Activated T-helper 1 cell treated with anti-CD3 and anti-CD28 coated beads, Interleukin-12 subunit alpha, Interleukin-12 subunit beta, Interleukin-2, Interleukin-4 antibody, amounts not matched to agents 30 ng/mL and 10 ng/mL and 1 ng/mL, durations not matched to agents 14 hours and 24 hours and 36 hours (primary cell): ENCODE measurements around the gene TSHZ3. TPM values are rescaled to one million over a fixed set of nuclear protein-coding genes. Genes with fewer than 3 reads are reported as not detected.

Experiments used
- DNase-seq: peaks from one replicate; pipeline ENCODE4 v3.0.0; 2021; ENCODE audit warnings: low spot score
- H3K27ac Mint-ChIP-seq: one replicate; pipeline ENCODE4 v1.8.0; 2021; ENCODE audit warnings: mild to moderate bottlenecking, mixed read lengths
- H3K27me3 Mint-ChIP-seq: one replicate; pipeline ENCODE4 v1.8.0; 2022; ENCODE audit warnings: mild to moderate bottlenecking, moderate library complexity, mixed read lengths; ENCODE audit not compliant: insufficient read depth
- H3K36me3 Mint-ChIP-seq: one replicate; pipeline ENCODE4 v1.8.0; 2021; ENCODE audit warnings: low read depth, mixed read lengths
- H3K4me1 Mint-ChIP-seq: one replicate; pipeline ENCODE4 v1.8.0; 2021; ENCODE audit warnings: low read depth, mixed read lengths
- H3K4me3 Mint-ChIP-seq: one replicate; pipeline ENCODE4 v1.8.0; 2021; ENCODE audit warnings: mild to moderate bottlenecking, moderate library complexity, mixed read lengths
- H3K9me3 Mint-ChIP-seq: one replicate; pipeline ENCODE4 v1.8.0; 2021; ENCODE audit warnings: mixed read lengths
- intact Hi-C: fragments of 100-400 bp; cut with micrococcal nuclease; formaldehyde crosslinking; loops from one replicate; pipeline ENCODE4 v1.15.1; 2024
- total RNA-seq: library from RNA; stranded (reverse); gene quantifications from 2 replicates; pipeline ENCODE4 v1.2.3, GENCODE V29; 2022

TSHZ3 gene
- total RNA-seq, 1 donor from 2014 or later: 2.0 TPM

DNA sequence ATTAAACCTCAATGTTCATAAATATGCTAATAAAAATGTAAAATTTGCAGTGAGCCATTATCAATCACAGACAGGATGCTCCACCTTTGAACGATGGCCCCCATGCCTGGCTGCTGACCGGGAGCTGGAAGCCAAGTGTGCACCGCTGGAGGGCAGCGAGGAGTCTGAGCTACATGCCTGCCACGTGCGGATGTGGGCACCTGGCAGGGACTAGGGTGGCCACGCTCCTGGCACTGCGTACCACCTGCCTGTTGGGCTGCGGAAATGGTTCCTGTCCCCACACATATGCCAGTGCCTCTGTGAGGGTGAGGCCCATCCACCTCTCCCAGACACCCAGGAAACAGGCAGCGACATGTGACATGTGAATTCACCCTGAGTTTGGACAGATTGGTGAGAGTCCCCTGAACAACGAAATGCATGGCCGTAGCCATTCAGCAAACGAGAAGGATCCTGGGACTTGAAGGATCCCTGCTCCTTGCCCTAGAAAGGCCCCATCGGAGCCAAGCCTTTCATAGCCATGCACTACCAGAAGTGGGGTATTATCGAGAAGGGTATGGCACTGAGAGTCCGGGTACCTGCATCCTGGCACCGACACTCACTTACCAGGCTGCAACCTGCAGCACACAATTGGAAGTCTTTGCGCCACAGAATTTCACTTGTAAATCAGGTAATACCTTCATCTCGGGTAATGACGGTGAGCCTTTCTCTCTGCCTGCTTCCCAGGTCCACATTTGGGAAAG, 35.8 kb downstream of the TSHZ3 start:
- Mint-ChIP-seq H3K27me3 (no peaks in the 10 kb centered on the region), H3K4me3 (no peak overlapping the region), H3K36me3 (no peaks in the 10 kb centered on the region), H3K4me1 (peaks cover 7% of the 10 kb centered on the region), H3K9me3 (no peaks in the 10 kb centered on the region), H3K27ac (no peak overlapping the region)
- no peak for DNase-seq
- intact Hi-C loops: no loop called here

DNA sequence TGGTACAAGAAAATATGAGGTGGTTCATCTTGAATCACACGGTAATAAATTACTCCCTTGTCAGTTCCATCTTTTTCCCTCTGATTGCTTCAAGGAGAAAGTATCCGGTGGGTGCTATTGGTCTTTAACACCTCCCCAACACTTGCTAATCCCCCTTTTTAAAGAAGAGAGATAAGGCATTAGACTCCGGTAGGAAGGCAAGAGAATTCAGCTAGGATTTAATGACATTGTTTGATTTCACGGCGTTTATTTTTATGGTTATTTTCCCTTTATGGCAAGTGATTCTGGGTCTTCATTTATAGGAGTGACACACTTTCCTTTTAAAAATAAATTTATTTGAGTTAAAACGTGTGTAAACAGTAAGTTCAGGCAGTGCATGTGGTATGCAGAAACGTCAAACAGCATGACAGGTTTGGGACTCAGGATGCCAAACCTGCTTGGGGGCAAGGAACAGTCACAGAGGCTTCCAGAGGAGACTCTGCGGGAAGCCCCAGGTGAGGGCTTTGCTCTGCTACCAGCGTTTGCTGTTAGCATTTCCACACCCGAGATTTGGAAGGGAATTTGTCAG, 36.5 kb downstream of the TSHZ3 start:
- H3K27ac Mint-ChIP-seq: no peak overlapping the region
- peaks cover 7% of the 10 kb centered on the region for H3K4me1 Mint-ChIP-seq
- no peak for DNase-seq
- no peak overlapping the region for H3K4me3 Mint-ChIP-seq
- H3K36me3 Mint-ChIP-seq: no peaks in the 10 kb centered on the region
- no peaks in the 10 kb centered on the region for H3K27me3 Mint-ChIP-seq
- H3K9me3 Mint-ChIP-seq: no peaks in the 10 kb centered on the region
- intact Hi-C loops: no loop called here

DNA sequence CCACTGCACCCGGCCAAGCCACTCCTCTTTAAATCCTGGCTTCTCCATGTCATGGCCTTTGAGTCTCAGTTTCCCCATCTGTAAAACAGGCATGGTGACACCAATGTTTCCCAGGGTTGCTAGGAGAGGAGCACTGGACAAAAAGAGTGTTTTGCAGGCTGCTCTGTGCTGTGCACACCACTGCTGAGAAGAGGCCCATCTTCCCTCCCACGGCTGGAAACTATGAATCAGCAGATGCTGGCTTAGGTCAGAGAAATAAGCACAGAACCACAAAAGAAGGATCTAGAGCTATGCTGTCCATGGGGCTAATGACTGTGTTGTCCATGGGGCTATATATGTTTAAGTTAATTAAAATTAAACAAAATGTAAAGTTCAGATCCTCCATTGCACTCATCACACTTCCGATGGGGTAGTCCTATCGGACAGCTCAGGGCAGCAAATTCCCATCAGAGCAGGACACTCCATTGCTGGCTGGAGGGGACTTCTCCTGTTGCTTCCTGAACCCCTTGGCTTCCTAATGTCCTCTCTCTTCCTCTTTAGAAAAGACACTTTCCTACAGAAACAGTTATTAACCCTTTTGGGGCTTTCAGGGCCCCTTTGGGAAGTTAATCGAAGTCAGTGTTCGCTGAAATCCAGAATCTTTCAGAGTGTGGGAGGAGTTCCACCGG, 37.1 kb downstream of the TSHZ3 start:
- DNase-seq: no peak
- no peaks in the 10 kb centered on the region for H3K9me3 Mint-ChIP-seq
- H3K4me1 Mint-ChIP-seq: peaks cover 7% of the 10 kb centered on the region
- H3K4me3 Mint-ChIP-seq: no peak overlapping the region
- intact Hi-C loops: no loop called here
- no peaks in the 10 kb centered on the region for H3K27me3 Mint-ChIP-seq
- peak overlapping the region; percentile 48 for H3K27ac Mint-ChIP-seq
- no peaks in the 10 kb centered on the region for H3K36me3 Mint-ChIP-seq

GRCh38 chr19:31310432-31311133, 38.7 kb downstream of the TSHZ3 start:
- Mint-ChIP-seq H3K27me3 (no peaks in the 10 kb centered on the region), H3K4me1 (peaks cover 7% of the 10 kb centered on the region), H3K36me3 (no peaks in the 10 kb centered on the region), H3K4me3 (no peak overlapping the region), H3K27ac (no peak overlapping the region), H3K9me3 (no peaks in the 10 kb centered on the region)
- intact Hi-C loops: no loop called here
- no peak for DNase-seq

GRCh38 chr19:31308781-31309180, 40.5 kb downstream of the TSHZ3 start:
- intact Hi-C loops: no loop called here
- Mint-ChIP-seq H3K27ac (no peak overlapping the region), H3K27me3 (no peaks in the 10 kb centered on the region), H3K9me3 (no peaks in the 10 kb centered on the region), H3K4me1 (peaks cover 7% of the 10 kb centered on the region), H3K36me3 (no peaks in the 10 kb centered on the region), H3K4me3 (no peak overlapping the region)
- DNase-seq: no peak

DNA sequence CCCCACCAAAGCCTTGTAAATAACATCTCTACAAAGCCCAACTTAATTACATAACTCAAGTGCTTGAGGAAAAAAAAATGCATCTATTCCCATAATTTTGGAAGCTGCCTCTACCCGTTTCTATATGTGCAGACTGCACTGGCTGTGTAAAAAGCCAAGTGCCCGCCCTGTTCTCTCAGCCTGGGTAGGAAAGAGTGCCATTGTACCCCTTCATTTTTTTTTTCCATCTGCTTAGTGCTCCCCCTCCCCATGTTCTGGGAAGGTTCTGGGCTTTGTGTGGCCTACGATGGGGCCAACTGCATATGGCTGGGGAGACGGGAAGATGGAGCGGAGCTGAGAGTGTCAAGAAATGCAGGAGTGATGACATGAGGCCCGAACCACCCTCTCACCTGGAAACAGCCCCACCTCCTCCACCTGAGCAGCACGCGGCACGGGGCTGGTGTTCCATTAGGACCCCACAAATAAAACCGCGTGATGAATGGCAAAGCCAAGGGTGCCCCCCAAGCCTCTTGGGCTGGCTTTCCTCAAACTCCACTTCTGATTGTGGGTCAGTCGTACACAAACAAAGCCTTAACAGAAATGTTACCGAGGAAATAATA, 42.1 kb downstream of the TSHZ3 start:
- Mint-ChIP-seq H3K4me3 (no peak overlapping the region), H3K27me3 (no peaks in the 10 kb centered on the region), H3K36me3 (no peaks in the 10 kb centered on the region), H3K27ac (no peak overlapping the region), H3K4me1 (peaks cover 4% of the 10 kb centered on the region), H3K9me3 (no peaks in the 10 kb centered on the region)
- intact Hi-C loops: no loop called here
- DNase-seq: no peak

DNA sequence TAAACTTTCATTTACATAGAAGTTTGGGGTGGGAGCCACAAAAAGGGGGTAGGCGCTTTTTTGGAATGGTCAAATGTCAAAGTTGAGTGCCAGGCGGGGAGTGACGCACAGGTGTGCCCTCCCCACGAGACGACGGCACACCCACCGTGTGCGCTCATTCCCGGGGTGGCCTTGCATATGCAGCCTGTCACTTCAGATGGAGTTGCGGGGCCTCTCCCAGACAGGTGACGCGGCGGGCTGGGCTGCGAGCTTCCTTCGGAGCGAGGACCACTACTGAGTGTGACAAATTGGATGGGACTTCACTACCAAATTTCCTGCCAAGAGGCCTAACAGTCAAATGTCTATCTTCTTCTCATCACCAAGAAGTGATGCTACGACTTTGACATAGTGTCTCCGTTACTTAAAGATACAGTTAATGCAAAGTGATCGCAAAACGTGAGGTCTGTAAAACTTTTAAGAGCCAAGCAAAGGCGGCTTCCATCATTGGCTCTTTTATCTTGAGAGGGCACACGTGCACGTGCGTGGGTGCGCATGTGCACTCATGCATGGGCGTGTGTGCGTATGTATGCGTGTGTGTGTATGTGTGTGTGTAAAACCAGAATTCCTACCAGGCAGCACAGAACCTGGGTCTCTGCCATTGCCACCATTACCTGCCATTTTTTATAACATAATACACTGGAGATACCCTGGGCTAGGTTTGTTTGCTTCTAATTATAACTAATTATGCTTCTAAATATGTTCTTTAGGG, 43.1 kb downstream of the TSHZ3 start:
- Mint-ChIP-seq H3K27ac (no peak overlapping the region), H3K4me3 (no peak overlapping the region), H3K4me1 (no peaks in the 10 kb centered on the region), H3K27me3 (no peaks in the 10 kb centered on the region), H3K36me3 (no peaks in the 10 kb centered on the region), H3K9me3 (no peaks in the 10 kb centered on the region)
- no peak for DNase-seq
- intact Hi-C loops: no loop called here

DNA sequence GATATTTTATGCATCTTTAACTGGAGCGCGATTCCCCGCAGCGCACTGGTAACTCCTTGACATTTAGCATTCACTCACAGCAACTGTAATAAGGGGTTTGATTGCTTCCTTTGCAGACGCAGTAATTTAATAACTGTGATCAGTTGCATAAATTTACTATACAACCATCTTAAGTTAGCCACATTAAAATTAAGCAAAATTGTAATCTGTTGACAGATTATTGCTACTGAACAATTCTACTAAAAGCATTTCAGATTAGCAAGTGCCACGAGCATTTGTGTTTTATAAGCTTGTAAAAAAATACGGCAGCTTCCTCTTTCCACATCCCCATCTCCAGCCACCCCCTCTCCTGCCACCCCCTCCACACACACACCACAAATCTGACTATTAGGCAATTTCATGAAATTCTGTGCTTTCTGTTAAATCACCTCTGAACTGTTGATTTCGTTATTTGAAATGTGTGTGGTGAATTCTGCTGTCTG, 44.4 kb downstream of the TSHZ3 start:
- no peaks in the 10 kb centered on the region for H3K9me3 Mint-ChIP-seq
- H3K27me3 Mint-ChIP-seq: no peaks in the 10 kb centered on the region
- H3K4me3 Mint-ChIP-seq: no peak overlapping the region
- H3K36me3 Mint-ChIP-seq: no peaks in the 10 kb centered on the region
- intact Hi-C loops: no loop called here
- H3K27ac Mint-ChIP-seq: no peak overlapping the region
- no peak for DNase-seq
- no peaks in the 10 kb centered on the region for H3K4me1 Mint-ChIP-seq

- no peaks in the 10 kb centered on the region for H3K36me3 Mint-ChIP-seq
- H3K4me3 Mint-ChIP-seq: no peak overlapping the region
- no peak for DNase-seq
- H3K9me3 Mint-ChIP-seq: no peaks in the 10 kb centered on the region
- H3K27me3 Mint-ChIP-seq: no peaks in the 10 kb centered on the region
- H3K27ac Mint-ChIP-seq: no peak overlapping the region
- no peaks in the 10 kb centered on the region for H3K4me1 Mint-ChIP-seq
- intact Hi-C loops: no loop called here
Observed at GRCh38 chr19:31303262-31303815, 45.9 kb downstream of the TSHZ3 start.

- H3K27ac Mint-ChIP-seq: no peak overlapping the region
- no peak overlapping the region for H3K4me3 Mint-ChIP-seq
- intact Hi-C loops: no loop called here
- DNase-seq: no peak
- H3K9me3 Mint-ChIP-seq: no peaks in the 10 kb centered on the region
- no peaks in the 10 kb centered on the region for H3K4me1 Mint-ChIP-seq
- no peaks in the 10 kb centered on the region for H3K27me3 Mint-ChIP-seq
- no peaks in the 10 kb centered on the region for H3K36me3 Mint-ChIP-seq
Observed at GRCh38 chr19:31301306-31301980, 47.8 kb downstream of the TSHZ3 start.

- Mint-ChIP-seq H3K4me1 (no peaks in the 10 kb centered on the region), H3K27me3 (no peaks in the 10 kb centered on the region), H3K36me3 (no peaks in the 10 kb centered on the region), H3K27ac (no peak overlapping the region), H3K4me3 (no peak overlapping the region), H3K9me3 (no peaks in the 10 kb centered on the region)
- no peak for DNase-seq
- intact Hi-C loops: no loop called here
Observed at GRCh38 chr19:31300422-31300821, 48.8 kb downstream of the TSHZ3 start.
